Jurkat, Clone E6-1 (cell line): ENCODE data around the gene OLFM1.

Experiments used
- DNase-seq: peaks from one replicate; pipeline ENCODE4 v3.0.0-alpha.2; 2011; ENCODE audit warnings: low read depth, low spot score
- H3K4me3 ChIP-seq: 2 replicates; pipeline ENCODE4 v1.5.1; 2011; ENCODE audit warnings: mild to moderate bottlenecking, low read length, control low read depth, moderate library complexity

The OLFM1 gene

DNA sequence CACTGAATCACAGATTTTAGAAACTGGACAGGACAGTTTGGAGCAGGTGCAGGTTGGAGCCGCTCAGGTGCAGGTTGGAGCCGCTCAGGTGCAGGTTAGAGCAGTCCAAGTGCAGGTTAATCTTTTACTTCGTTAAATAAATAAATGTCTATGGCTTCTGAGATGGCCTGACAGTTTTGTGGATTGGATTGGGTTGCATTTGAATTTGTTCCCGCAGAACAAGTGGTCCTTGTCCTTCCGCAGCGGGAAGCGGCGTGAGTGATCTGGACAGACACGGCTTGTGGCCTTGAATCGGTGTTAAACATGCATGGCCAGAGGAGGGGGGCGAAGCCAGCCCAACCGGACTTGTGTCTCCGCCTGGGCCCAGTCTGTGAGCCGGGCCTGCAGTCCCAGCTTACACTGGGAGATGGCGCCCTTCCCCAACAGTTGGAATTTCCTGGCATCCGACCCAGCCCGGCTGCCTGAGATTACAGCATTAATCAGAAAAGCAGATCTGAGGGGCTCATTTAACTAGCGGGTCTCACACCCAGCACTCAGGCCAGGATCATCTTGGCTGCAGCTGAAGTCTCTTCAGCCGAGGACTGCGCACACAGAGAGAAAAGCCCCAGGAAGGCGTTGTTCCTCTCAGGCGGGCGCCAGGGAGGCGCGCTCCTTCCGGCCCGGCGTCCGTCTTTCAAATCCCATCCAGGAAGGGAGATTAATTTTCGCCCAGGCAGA, 1.5 kb upstream of the OLFM1 start:
- DNase-seq = peak; percentile 6
- no peak overlapping the region for H3K4me3 ChIP-seq

DNA sequence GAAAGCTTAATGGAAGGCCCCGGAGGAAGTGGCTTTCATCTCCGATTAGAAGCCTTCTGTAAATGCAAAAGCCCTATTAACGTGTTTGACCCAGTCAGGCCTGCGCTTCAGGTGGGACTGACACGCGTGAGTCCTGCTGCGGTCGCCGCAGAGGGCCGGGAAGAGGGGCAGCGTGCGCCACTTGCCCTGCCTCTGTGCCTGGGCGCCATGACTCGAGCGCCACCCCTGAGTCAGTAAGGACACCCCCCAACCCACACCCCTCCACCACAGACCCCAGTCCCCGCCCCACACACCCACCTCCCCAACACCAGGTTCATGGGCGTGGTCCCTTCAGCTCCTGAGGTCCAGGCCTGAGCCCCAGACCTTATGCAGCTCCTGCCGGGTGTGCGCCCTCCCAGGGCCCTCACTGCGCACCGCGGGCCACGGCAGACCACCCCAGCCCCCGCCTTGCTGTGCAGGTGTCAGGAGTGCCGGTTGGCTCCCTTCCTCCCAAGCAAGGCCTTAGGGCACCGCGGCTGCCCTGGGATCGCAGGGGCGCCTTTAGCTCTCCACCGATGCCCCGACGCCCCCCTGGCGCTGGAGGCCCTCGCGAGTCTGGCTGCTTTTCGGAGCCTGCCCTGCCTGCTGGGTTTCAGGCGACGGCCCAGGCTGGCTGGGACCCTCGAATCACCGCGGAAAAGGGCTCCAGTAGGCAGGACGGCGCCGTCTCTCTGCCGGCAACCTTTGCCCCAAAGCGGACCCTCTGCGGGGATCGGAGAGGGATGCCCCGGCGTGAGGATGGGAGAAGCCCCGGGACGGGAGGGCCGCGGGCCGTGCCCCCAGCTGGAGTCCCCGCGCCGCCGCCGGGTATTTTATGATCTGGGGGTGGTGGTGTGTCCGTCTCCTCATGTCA, 625 bp upstream of the OLFM1 start:
- no peak for DNase-seq
- H3K4me3 ChIP-seq = no peak overlapping the region

DNA sequence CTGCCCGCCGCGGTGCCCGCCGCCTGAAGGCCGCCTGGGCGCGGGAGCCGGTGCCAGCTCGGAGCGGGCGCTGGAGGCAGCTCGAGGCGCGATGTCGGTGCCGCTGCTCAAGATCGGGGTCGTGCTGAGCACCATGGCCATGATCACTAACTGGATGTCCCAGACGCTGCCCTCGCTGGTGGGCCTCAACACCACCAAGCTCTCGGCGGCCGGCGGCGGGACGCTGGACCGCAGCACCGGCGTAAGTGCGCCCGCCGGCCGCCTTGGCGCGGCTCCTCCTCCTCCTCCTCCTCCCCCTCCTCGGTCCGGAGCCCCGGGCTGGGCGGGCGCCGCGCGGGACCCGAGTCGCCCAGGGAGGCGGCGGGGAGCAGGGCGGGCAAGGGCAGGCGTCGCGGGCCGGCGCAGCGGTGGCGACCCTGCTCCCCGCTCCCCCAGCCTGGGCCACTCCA, 455 bp downstream of the OLFM1 start:
- DNase-seq = no peak
- H3K4me3 ChIP-seq = no peak overlapping the region

DNA sequence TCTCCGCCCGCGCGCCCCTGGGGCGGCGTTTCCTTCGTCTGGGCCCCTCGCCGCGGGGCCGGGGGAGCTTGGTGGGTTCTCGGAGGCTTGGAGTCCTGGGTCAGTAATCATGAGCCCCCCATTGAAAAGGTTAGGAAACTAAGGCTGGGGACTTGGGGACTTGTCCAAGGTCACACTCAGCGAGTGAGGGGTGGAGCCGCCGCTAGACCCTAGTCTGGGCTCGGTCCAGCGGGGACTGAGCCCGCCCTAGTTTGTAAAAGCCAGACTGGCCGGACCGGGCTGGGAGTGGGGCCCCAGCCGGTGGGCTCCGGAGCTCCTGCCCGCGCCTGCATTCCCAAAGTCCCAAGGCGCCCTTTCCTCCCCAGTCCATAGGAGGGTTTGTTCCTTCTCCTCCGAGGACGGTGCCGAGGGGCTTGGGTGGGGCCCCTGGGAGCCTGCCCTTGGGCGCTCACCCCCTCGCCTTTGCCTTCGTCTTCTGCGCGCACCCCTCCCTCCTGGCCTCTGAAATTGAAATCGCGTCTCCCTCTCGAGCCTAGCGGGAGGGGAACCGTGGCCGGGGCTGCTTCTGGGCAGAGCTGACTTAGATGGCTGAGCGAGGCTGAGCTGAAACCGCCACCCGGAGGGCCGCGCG, 995 bp downstream of the OLFM1 start:
- no peak overlapping the region for H3K4me3 ChIP-seq
- no peak for DNase-seq

DNA sequence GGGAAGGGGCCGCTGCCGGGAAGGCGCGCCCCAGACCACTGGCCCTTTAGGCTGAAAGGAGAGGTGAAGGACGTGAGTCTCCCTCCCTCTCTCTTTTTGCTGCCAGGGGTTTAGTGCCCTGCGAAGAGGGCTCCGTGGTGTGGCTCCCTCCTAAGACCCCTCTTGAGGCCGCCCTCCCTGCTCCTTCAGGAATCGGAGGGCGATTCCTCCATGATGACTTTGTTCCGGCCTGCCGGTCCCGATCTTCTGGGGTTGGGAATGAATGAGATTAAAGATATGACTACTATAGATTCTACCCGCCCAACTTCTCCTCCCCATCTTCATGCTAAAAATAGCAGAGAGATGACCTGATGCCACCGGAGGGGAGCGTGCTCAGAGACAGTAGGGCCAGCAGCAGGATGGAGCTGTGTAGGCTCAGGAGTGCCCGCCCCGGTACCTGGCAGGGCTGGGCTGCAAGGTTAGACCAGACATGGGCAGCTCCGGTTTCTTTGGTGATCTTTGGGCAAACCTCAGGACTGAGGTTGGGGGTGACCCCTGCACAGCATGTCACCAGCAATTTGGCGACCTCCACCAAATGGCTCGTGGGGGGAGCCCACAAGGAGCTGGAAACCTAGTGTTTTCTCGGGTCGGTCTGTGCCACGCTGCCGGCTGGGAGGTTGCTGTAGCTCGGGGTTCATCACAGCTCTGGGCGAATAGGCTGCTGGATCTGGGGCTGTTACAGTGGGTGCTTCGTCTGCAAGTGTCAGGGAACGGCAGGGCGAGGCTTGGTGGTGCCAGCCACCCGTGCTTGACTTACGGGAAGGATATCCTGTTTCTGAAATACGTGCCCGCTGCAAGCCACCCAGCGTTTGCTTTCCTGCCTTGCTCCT, 1.7 kb downstream of the OLFM1 start:
- H3K4me3 ChIP-seq = no peak overlapping the region
- no peak for DNase-seq

DNA sequence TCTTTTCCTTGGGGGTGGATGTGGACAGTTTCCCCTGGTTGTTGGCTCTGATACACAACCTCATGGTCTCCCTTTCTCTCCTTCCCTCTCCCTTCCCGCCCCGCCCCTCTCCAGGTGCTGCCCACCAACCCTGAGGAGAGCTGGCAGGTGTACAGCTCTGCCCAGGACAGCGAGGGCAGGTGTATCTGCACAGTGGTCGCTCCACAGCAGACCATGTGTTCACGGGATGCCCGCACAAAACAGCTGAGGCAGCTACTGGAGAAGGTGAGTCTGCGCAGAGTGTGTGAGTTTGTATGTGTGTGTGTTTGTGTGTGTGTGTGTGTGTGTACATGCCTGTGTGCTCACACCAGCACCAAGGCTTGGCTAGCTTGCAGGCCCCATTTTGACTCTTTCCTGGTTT, 2.6 kb downstream of the OLFM1 start:
- no peak overlapping the region for H3K4me3 ChIP-seq
- no peak for DNase-seq

DNA sequence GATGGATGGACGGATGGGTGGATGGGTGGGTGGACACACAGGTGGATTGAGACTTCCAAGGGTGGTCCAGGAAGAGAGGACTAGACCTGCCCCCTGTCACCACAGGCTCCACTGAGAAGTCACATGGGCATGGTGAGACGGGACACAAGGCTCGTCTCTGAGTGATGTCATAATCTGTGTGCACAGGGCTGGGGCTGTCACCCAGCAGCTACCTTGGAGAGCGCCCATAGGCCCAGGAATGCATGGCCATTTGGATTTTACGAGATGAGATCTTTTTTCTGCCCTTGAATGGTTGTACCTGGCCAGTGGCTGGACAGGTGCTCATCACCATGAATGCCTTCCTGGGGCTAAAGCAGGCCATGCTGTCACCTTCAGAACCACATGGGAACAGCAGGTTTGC, 3.1 kb downstream of the OLFM1 start:
- DNase-seq = no peak
- H3K4me3 ChIP-seq = no peak overlapping the region

DNA sequence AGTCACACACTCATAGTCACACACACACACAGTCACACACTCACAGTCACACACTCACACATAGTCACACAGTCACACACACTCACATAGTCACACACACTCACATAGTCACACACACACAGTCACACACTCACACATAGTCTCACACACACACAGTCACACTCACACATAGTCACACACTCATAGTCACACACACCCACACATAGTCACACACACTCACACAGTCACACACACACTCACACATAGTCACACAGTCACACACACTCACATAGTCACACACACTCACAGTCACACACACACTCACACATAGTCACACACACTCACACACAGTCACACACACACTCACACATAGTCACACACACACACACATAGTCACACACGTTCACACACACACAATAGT, 4.1 kb downstream of the OLFM1 start:
- no peak for DNase-seq
- no peak overlapping the region for H3K4me3 ChIP-seq

DNA sequence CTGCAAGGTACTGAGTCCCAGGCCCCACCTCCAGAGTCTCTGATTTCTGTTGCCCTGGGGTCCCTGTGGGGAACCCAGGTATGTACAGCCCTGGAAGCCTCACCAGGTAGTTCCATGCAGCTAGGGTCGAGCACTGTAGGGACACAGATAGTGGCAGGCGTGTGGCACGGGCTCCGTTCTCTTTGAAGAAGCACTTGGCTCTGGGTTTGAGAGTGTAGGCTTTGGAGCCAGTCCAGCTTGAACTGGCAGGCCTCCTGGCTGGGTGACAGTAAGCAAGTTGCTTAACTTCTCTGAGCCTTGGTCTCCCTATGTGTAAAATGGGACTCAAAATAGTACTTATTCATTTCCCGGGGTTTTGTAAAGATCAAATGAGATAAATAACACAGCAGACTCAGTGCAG, 5.6 kb downstream of the OLFM1 start:
- H3K4me3 ChIP-seq = no peak overlapping the region
- DNase-seq = no peak

DNA sequence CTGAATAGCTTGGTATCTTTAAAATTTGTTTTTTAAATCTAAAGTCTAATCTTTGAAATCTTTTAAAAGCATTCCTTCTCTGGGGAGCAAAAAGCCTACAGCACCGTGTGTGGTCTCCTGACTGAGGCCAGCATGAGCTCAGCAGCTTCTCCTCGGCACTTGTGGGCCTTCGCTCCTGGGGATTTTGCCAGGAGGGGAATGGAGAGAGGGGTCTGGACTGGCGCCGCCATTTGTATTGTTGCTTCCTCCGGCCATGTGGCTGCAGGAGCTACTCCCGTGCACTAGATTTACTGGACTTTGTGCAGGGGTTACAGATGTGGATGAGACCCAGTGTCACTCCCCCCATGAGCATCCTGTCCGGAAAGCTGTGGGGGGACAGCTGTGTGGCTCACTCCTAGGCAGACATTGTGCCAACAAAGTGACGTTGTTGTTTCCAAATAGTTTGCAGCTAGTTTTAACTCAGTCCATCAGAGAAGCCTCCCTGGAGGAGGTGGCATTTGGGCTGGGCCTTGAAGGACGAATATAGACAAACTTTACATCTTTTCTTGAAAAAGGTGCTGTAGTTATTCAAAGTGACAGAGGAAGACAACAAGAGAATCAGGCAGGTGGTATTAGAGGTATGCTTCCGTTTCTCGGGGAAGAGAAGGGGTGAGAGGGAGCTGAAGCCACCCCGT, 6.6 kb downstream of the OLFM1 start:
- no peak for DNase-seq
- no peak overlapping the region for H3K4me3 ChIP-seq

DNA sequence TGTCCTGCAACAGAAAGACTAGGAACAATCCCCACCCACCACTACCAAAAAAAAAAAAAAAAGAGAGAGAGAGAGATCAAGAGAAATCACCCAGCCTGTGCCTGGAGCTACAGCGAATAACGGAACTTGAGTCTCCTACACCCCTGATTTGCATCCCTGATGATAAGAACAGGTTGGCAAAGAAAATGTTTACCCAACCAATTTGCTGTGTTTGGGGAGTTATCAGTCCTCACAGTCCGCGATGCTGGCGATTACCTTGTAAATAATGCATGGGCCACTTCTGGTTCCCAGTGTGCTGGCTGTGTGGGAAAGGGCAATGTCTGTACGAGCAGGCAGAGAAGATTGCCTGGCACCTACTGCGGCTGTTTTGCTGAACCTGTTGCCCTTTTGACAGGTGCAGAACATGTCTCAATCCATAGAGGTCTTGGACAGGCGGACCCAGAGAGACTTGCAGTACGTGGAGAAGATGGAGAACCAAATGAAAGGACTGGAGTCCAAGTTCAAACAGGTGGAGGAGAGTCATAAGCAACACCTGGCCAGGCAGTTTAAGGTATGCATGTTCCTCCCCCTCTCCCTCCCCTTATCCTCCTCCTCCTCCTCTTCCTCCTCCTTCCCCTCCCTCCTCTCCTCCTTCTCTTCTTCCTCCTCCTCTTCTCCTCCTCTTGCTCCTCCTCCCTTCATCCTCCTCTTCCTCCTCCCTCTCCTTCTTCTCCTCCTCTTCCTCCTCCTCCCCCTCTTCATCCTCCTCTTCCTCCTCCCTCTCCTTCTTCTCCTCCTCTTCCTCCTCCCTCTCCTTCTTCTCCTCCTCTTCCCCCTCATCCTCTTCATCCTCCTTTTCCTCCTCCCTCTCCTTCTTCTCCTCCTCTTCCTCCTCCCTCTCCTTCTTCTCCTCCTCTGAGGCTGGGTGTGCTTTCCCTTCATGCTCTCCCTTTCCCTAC, 8.3 kb downstream of the OLFM1 start:
- no peak overlapping the region for H3K4me3 ChIP-seq
- no peak for DNase-seq

DNA sequence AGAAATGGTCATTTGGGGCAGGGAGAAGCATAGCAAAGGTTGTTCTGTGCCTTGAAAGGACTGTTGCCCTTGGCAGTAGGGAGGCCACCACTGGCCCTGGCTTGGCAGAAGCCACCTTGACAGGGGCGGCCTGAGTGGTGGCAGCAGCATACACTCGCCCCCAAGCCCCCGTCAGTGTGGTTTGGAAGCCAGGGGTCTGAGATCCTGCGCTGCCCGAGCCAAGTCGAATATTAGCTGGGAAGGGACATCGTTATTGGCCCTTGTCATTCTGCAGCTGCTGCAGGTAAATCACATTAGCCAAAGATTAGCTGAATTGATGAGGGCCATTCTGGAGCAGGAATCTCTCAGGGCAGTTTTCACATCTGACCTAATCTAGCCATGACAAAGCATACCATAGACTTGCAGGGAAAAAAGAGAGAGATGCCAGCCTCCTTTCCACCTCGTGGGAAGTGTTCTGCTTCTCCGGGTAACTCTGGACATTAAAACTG, 9.0 kb downstream of the OLFM1 start:
- no peak overlapping the region for H3K4me3 ChIP-seq
- no peak for DNase-seq

DNA sequence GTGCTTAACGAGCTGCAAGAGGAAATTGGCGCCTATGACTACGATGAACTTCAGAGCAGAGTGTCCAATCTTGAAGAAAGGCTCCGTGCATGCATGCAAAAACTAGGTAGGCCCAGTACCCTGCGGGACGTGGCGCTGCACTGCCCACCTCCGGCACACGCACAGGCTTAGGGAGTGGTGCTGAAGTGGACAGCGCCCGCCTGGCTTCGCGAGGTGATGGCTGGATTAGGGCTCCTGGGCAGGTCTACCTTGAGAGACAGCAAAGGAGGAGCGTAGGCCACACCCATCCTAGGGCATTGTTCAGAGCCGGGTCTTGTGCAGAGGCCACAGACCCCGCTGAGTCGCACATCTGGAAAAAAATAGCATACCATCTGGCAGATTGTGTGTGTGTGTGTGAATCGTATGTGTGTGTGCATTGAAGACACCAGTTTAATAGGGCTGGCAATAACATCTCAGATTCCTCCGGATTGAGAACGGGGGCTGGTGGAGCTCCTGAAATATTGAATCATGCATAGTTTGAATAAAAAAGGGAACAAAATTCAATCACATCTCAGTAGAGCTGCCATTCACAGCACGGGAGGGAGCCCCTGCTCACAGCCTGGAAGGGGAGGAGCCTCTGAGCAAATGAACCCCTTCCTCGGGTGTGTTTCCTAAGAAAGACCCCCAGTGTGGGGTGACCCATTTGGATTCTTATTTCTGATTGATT, 11.1 kb downstream of the OLFM1 start:
- DNase-seq = peak; percentile 7
- no peak overlapping the region for H3K4me3 ChIP-seq

DNA sequence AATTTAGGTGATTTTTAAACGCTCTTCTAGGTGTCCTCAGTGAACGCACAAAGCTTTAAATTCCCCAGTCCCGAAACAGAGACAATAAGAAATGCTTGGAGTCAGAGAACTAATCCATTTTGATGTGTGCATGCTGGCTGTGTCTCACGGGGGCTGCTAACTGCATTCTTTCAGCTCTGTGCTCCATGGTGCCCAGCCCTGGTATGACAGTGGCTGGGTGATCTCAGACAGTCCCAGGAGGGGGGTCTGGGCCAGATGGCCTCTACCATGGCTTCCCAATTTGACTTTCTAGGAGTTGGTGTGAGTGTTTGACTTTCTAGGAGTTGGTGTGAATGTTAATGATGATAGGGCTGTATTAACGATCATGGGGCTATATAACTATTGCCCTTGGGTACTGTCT, 12.1 kb downstream of the OLFM1 start:
- DNase-seq = no peak
- no peak overlapping the region for H3K4me3 ChIP-seq

DNA sequence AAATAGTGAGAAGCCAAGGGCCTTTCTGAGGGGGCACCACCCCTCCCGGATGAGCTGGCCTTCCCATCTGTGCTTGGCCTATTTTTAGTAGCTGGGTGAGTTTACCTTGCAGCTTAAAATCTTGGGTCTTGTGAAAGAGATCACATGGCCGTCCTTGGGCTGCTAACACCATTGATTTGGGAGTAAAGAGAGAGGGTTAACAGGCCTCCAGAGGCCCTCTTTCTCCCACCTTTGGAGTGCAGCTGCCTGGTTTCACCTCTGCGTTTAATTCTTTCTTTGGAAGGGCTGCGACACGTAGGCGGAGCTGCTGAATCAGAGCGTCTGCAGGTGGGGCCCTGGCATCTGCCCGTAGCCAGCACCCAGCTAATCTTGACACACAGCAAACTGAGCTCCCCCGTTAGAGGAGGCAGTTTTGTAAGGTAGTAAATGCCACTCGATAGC, 12.8 kb downstream of the OLFM1 start:
- no peak for DNase-seq
- H3K4me3 ChIP-seq = no peak overlapping the region

DNA sequence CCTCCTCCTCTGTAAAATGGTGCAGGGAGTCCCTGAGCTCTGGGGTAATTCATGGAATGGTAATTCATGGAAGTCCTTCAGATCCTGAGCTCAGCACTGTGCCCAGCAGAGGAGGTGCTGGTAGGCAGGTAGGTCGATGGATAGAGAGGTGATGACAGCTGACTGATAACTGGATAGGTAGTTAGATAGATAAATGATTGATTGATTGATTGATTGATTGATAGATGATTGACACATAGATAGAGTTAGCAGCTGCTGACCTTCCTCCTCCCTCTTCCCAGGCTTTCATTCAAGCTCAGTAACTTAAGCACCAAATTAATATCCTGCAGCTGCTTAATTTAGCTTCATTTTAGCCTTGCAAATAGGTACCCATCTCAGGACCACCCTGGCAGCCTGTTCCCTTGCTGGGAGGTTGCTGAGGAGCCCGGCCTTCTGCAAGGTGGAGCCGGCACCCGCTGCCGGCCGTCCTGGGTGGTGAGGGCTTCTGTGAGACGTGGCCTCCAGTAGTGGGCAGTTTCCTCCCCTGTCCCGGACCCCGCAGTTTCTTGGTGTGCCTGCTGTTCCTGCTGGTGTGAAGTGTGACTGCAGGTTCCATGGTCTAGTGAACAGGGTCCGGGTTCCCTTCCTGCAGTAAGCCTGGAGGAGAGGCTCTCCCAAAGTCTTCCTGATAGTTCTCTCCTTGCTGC, 13.4 kb downstream of the OLFM1 start:
- DNase-seq = no peak
- H3K4me3 ChIP-seq = no peak overlapping the region
